Activated CD4-positive, CD25-positive, alpha-beta regulatory T cell treated with anti-CD3 and anti-CD28 coated beads, Interleukin-2, amount 50 U/mL, for 72 hours (primary cell): Measurements from ENCODE around the gene RC3H2.
A peak's percentile ranks its signal among the peaks of the same experiment; 100 is the strongest.
"Not testable (repeated sequence)": the region's sequence is repeated elsewhere in the genome, so short reads cannot be mapped to it uniquely, and the experiment has no call there.

Experiments
- DNase-seq: peaks from one replicate; pipeline ENCODE4 v3.0.0; 2021

RC3H2 gene

DNA sequence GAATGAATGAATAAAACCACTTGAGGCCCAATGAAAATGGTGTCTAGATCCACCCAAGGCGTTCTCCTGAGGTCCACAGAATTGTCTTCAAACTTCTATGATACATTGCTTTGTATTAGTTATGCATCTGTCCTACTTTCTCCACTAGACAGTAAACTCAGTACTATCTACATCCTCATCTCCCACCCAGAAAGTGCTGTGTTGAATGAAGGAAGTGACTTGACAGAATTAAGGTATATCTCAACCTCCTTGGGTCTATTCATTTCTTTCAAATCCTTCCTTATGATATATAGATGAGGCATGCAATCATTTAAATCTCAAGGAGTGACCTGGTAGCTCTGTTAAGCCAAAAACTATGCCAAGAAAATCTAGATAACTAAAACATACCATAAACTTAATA, 61.0 kb downstream of the RC3H2 start:
- no peak for DNase-seq

GRCh38 chr9:122841501-122841900, 63.7 kb downstream of the RC3H2 start:
- no peak for DNase-seq

DNA sequence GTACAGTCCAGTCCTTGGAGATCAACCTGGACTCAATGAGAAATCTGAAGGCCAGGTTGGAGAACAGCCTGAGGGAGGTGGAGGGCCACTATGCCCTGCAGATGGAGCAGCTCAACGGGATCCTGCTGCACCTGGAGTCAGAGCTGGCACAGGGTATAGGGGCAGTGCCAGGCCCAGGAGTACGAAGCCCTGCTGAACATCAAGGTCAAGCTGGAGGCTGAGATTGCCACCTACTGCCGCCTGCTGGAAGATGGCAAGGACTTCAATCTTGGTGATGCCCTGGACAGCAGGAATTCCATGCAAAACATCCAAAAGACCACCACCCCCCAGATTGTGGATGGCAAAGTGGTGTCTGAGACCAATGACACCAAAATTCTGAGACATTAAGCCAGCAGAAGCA, 66.7 kb downstream of the RC3H2 start:
- DNase-seq: not testable (repeated sequence)

GRCh38 chr9:122837266-122837850, 67.8 kb downstream of the RC3H2 start:
- no peak for DNase-seq

- no peak for DNase-seq
Observed at GRCh38 chr9:122835313-122835731, 69.8 kb downstream of the RC3H2 start.

GRCh38 chr9:122832194-122832593, 73.0 kb downstream of the RC3H2 start:
- no peak for DNase-seq

DNA sequence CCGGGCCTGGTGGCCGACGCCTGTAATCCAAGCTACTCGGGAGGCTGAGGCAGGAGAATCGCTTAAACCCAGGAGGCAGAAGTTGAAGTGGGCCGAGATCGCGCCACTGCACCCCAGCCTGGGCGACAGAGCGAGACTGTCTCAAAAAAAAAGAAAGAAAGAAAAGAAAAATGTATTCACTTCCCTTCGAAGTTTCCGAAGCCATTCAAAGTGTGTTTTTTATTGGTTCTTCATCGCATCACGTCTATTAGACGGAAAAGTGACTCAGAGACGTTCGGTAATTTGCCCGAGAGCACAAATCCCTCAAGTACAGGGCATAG, 76.2 kb downstream of the RC3H2 start:
- DNase-seq: not testable (repeated sequence)

DNA sequence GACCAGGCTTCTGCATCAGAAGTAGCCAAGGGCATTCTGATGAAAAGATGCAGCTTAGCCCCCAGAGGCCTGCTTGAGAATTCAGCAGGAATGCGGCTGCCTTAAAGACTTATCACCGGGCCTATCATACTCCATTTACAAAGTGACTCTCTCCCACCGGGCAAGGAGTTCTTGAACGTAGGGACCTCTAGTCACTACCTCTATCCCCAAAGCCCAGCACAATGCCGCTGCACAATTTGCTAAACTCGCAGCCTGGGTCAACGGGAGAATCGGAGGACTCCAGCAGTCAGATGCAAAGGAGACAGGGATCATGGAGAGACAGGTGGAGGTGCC, 77.4 kb downstream of the RC3H2 start:
- no peak for DNase-seq

DNA sequence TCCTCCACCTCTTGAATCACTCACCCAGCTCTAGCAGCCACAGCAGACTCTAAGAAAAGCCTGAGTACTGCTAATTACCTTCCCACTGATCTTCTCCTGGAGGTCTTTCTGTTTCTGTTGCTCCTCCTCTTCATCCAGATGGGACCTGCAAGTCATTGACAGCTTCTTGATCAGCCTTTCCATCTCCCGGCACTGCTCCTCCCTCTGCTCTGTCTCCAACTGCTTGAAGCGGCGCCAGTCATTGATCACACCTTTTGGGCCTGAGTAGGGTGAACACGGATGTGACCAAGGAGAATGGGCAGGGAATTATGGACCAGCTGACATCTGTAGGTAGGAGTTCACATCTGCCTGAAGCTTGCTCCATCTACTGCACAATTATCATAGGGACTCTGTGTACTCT, 82.2 kb downstream of the RC3H2 start:
- no peak for DNase-seq

DNA sequence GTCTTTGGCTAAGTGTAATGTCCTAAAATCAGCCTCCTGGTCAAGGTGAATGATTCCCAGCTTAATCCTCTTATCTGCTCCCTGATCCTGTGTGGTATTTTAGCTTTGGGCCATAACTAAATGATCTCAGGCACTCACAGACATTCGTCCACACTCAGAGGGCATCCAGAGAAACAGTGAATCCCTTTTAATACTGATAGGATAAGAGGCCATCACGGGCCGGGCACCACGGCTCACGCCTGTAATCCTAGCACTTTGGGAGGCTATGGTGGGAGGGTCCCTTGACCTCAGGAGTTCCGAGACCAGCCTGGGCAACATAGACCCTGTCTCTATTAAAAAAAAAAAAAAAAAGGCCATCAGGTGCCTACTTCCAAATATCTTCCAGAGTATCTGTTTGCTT, 83.1 kb downstream of the RC3H2 start:
- no peak for DNase-seq

- no peak for DNase-seq
Observed at GRCh38 chr9:122821278-122821943, 83.7 kb downstream of the RC3H2 start.

GRCh38 chr9:122820490-122820845, 84.7 kb downstream of the RC3H2 start:
- DNase-seq: no peak

- no peak for DNase-seq
Observed at GRCh38 chr9:122819791-122820489, 85.2 kb downstream of the RC3H2 start.

DNA sequence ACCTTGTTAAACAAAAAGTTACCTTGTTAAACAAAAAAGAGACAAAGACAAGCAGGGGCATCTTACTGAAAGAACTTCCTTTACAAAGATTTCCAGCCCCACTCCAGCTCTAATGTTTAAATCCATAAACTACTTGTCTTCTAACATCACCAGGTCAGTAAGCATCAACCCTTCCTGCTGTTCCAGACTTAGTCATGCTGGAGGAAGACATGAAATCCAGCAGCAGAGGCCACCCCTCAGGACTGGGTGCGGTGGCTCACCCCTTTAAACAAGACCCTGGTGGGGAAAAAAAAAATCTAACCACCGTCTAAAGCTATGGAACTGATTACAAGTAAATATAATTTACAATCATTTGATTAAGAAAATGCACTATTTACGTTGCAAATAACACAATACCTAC, 85.8 kb downstream of the RC3H2 start:
- no peak for DNase-seq

GRCh38 chr9:122816163-122816867, 88.8 kb downstream of the RC3H2 start:
- peak; percentile 34 for DNase-seq

DNA sequence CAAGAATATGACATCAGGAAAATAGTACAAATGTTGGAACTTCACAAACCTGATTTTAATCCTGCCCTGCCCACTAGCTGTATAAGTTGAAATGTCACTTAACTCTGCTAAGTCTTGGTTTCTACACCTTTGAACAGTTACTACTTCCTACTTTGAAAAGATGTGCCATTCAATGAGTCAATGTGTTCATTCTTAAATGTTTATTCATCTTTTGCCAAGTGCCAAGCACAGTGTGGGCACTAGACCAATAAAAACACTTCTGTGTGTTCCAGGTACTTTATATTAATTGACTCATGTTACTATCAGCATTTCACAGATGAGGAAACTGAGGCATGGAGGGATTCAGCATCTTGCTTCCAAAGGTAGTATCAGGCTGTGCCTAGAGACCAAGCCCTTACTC, 89.6 kb downstream of the RC3H2 start:
- no peak for DNase-seq

DNA sequence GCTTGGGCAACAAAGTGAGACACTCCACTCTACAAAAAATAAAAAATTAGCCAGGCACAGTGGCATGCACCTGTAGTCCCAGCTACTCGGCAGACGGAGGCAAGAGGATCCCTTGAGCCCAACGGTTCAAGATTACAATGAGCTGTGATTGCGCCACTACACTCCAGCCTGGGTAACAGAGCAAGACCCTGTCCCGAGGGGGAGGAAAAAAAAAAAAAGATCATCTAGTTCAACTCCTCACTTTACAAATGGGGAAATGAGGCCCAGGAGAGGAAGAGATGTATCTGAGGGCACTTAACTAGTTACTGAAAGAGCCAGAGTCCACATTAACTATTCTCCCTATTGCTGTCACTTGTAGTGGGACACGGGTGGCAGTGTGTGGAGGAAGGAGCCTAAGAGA, 90.6 kb downstream of the RC3H2 start:
- DNase-seq: no peak

GRCh38 chr9:122812736-122813135, 92.4 kb downstream of the RC3H2 start:
- no peak for DNase-seq

GRCh38 chr9:122810306-122810946, 94.7 kb downstream of the RC3H2 start:
- peak; percentile 75 for DNase-seq

DNA sequence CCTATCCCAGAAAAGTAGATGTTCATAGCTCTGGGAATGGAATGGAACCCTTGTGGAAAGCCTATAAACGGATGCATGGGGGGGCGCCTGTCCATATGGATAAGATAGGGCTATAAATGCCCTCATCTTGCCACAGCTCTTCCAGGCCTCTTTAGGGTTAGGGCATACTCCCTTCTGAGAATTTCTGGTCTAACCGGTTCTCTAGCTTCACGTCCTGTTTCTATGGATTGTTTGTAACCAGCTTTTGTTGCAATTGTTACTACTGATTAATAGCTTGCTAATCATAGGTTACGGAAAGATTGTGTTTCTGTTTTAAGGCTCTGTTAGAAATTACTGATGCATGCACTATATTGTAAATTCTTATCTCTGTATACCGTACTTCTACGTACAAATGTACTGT, 95.9 kb downstream of the RC3H2 start:
- DNase-seq: not testable (repeated sequence)

DNA sequence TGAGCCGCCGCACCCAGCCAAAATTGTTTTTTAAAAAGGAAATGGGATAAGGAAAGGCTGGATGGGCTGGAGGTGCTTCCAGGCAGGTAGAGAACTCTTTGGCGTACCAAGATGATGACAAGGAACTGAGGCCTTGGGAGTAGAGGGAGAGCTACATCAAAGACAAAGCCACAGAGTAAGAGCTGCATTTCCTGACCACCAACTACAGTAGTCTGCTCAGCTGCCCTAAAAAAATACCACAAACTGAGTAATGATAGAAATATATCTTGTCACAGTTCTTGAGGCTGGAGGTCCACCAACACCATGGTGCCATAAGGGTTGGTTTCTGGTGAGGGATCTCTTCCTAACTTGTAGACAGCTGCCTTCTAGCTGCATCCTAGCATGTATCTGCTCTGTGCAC, 97.0 kb downstream of the RC3H2 start:
- DNase-seq: no peak

DNA sequence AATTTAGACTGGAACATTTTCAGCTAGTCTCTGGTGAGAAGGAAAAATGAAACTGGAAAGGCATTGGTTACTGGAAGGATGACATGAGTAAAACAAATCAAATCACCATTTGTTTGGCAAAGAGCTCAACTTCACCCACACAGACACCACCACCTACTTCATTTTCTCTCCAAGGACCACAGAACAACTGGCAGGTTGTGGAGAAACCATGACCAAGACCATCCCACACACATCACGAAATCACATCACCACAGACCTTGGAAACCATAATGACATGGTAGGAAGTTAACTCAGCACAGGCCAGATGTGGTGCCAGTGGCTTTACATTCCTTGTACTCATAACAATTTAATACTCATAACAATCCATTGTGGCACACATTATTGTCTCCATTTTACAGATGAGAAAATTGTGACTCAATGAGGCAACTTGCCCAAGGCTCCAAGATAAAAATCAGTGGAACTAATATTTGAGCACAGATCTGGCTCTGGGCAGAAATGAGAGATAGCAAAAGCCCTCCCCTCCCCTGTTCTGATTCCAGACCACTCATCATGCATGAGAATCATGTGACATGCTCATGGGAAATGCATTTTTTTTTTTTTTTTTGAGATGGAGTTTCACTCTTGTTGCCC, 97.8 kb downstream of the RC3H2 start:
- no peak for DNase-seq

GRCh38 chr9:122806661-122807060, 98.5 kb downstream of the RC3H2 start:
- no peak for DNase-seq
